Activated CD8-positive, alpha-beta memory T cell treated with anti-CD3 and anti-CD28 coated beads for 36 hours (primary cell): ENCODE results near the gene CTSW. TPM values are rescaled to one million over a fixed set of nuclear protein-coding genes. Genes with fewer than 3 reads are reported as not detected.

ENCODE experiments used
- CTCF ChIA-PET: fragments of 350-600 bp; sonication (Branson Sonifier 250); formaldehyde crosslinking; loops from one replicate; lab custom pipeline; 2021; ENCODE audit warnings: antibody characterized with exemption; lab: Charles Lee
- POLR2A ChIA-PET: fragments of 350-600 bp; sonication (Branson Sonifier 250); formaldehyde crosslinking; loops from one replicate; lab custom pipeline; 2021; ENCODE audit warnings: antibody characterized with exemption; lab: Charles Lee
- total RNA-seq, 2 experiments: library from RNA; stranded (reverse); gene quantifications; one replicate each; pipeline ENCODE4 v1.2.3, GENCODE V29; 2021

The CTSW gene
- total RNA-seq, 2 experiments from 2014 or later: 48.9 to 51.7 TPM

- ChIA-PET POLR2A (interaction anchor here (0.8 to 4.0 kb wide), 6 partner anchors 9 to 20 kb away, joined by 3 to 25 read pairs (median 10); partner anchors contain the start of genes CCDC85B, CFL1 and MUS81), CTCF (interaction anchor here (1.0 to 5.2 kb wide), 6 partner anchors 10 to 159 kb away, joined by 3 to 44 read pairs (median 6); partner anchors contain the start of genes CCDC85B, KAT5 and MUS81)
Observed at GRCh38 chr11:65870706-65871681, 8.6 kb upstream of the CTSW start.

GRCh38 chr11:65871811-65872548 is 7.7 kb upstream of the CTSW start:
- ChIA-PET POLR2A (interaction anchor here (0.8 to 4.0 kb wide), 4 partner anchors 11 to 19 kb away, joined by 3 to 25 read pairs (median 11); partner anchors contain the start of genes CCDC85B, CFL1 and MUS81), CTCF (interaction anchor here (1.0 to 5.2 kb wide), 6 partner anchors 11 to 160 kb away, joined by 3 to 44 read pairs (median 6); partner anchors contain the start of genes CCDC85B, KAT5 and MUS81)

- POLR2A ChIA-PET: interaction anchor here (1.1 to 2.0 kb wide), 4 partner anchors 14 to 29 kb away, joined by 3 to 19 read pairs (median 10); partner anchors contain the start of genes CCDC85B, CFL1 and MUS81
Observed at GRCh38 chr11:65872586-65873317, 6.9 kb upstream of the CTSW start, which contains the start of gene EFEMP2. TSS of gene EFEMP2 (minus strand) at chr11:65872800. CDS start at chr11:65872354, 446 bp downstream.

GRCh38 chr11:65873318-65874156 is 6.1 kb upstream of the CTSW start:
- CTCF ChIA-PET: interaction anchor here (0.6 to 9.7 kb wide), 3 partner anchors 13 to 141 kb away, joined by 3 to 98 read pairs (median 27); partner anchors contain the start of genes CCDC85B, FIBP and MUS81
- POLR2A ChIA-PET: interaction anchor here (1.1 to 1.9 kb wide), 4 partner anchors 15 to 28 kb away, joined by 3 to 15 read pairs (median 4); partner anchors contain the start of genes CCDC85B and CFL1

More at GRCh38 chr11:65872586-65873317, 6.9 kb upstream of the CTSW start, which contains the start of gene EFEMP2:
- CTCF ChIA-PET: interaction anchor here (2.6 to 9.7 kb wide), 4 partner anchors 12 to 15 kb away, joined by 27 to 98 read pairs (median 42); partner anchors contain the start of genes CCDC85B, FIBP and MUS81

GRCh38 chr11:65880027-65880426 is 390 bp downstream of the CTSW start:
- CTCF ChIA-PET: interaction anchor here (1.2 to 9.7 kb wide), 2 partner anchors 8 to 20 kb away, joined by 3 to 98 read pairs; partner anchors contain the start of genes CCDC85B and FIBP
- POLR2A ChIA-PET: interaction anchor here (0.7 kb wide), 2 partner anchors 240 to 265 kb away, joined by 4 read pairs; partner anchors contain the start of gene PCNX3

GRCh38 chr11:65880844-65881421 is 1.3 kb downstream of the CTSW start:
- CTCF ChIA-PET: interaction anchor here (1.2 to 9.7 kb wide), 2 partner anchors 7 to 21 kb away, joined by 3 to 98 read pairs; partner anchors contain the start of genes CCDC85B and FIBP
- POLR2A ChIA-PET: interaction anchor here (0.7 kb wide), 1 partner anchor 266 kb away, joined by 4 read pairs; the partner anchor contains the start of gene PCNX3

- CTCF ChIA-PET: interaction anchor here (9.7 to 12.8 kb wide), 2 partner anchors 6 to 23 kb away, joined by 98 to 163 read pairs; partner anchors contain the start of genes CCDC85B, CFL1, FIBP and MUS81
- POLR2A ChIA-PET: interaction anchor here (0.5 to 0.7 kb wide), 2 partner anchors 13 to 37 kb away, joined by 3 read pairs; no protein-coding TSS in a partner anchor
Observed at GRCh38 chr11:65882120-65883057, 2.8 kb downstream of the CTSW start.

GRCh38 chr11:65883058-65883761 is 3.6 kb downstream of the CTSW start:
- CTCF ChIA-PET: interaction anchor here (1.6 to 12.8 kb wide), 6 partner anchors 6 to 102 kb away, joined by 7 to 163 read pairs (median 67); partner anchors contain the start of genes CFL1, CTSW, FOSL1 and MUS81
- POLR2A ChIA-PET: interaction anchor here (1.0 to 2.0 kb wide), 2 partner anchors 22 to 24 kb away, joined by 3 to 8 read pairs; no protein-coding TSS in a partner anchor

GRCh38 chr11:65883786-65884715 is 4.4 kb downstream of the CTSW start:
- ChIA-PET POLR2A (interaction anchor here (1.0 to 2.7 kb wide), 5 partner anchors 14 to 34 kb away, joined by 3 to 25 read pairs (median 7); no protein-coding TSS in a partner anchor), CTCF (interaction anchor here (0.7 to 12.8 kb wide), 34 partner anchors 6 to 266 kb away, joined by 3 to 163 read pairs (median 6); partner anchors contain the start of genes CFL1, CTSW, FOSL1 and KAT5)

GRCh38 chr11:65884716-65885092 is 5.1 kb downstream of the CTSW start:
- ChIA-PET CTCF (interaction anchor here (0.7 to 12.8 kb wide), 37 partner anchors 7 to 345 kb away, joined by 3 to 163 read pairs (median 5); partner anchors contain the start of genes CFL1, CTSW, FOSL1 and KAT5), POLR2A (interaction anchor here (0.5 to 2.7 kb wide), 6 partner anchors 14 to 37 kb away, joined by 3 to 25 read pairs (median 8); no protein-coding TSS in a partner anchor)

GRCh38 chr11:65885231-65885630 is 5.6 kb downstream of the CTSW start:
- POLR2A ChIA-PET: interaction anchor here (0.5 to 2.7 kb wide), 6 partner anchors 13 to 36 kb away, joined by 3 to 25 read pairs (median 8); no protein-coding TSS in a partner anchor

GRCh38 chr11:65885808-65886536 is 6.3 kb downstream of the CTSW start:
- POLR2A ChIA-PET: interaction anchor here (0.9 to 2.7 kb wide), 2 partner anchors 12 to 16 kb away, joined by 13 to 25 read pairs; no protein-coding TSS in a partner anchor
- CTCF ChIA-PET: interaction anchor here (0.6 to 12.8 kb wide), 21 partner anchors 8 to 346 kb away, joined by 3 to 163 read pairs (median 10); partner anchors contain the start of genes CFL1, CTSW, FOSL1 and KAT5

More at GRCh38 chr11:65885231-65885630, 5.6 kb downstream of the CTSW start:
- CTCF ChIA-PET: interaction anchor here (0.6 to 12.8 kb wide), 31 partner anchors 8 to 345 kb away, joined by 3 to 163 read pairs (median 6); partner anchors contain the start of genes CFL1, CTSW, FOSL1 and KAT5
